Measurements from ENCODE around the gene PLEKHM3.

DNA sequence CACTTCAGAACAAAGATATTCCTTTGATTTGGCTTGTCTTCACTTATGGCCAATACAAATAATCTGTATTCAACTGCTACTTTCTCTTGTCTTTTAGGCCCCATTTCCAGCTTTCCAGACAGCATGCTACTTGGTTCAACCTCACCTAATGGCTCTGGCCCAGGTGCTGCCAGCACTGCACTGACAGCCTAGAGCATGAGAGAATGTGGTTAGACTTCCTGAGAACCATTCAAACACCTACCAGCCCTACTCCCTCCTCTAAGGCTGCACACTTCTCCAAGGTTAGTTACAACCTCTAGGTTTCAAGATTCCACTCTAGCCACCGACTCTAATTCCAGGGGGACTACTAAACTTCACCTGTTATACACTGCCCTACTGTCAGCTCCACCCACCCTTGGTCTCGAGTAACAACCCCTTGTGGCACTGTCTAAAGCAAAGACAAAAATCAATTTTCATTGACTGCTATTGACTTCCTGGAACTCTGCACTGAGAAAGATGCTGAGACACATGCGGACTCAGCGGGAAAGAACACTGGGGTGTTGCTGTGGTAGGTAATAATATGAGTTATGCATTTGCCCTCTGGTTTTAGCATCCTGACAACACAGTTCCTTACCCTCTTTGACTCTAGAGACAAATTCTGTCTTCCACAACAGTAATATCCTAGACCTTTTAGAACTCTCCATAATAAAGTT lies 38.2 kb downstream of the PLEKHM3 start:
- TF ChIP-seq, protein P1, sequence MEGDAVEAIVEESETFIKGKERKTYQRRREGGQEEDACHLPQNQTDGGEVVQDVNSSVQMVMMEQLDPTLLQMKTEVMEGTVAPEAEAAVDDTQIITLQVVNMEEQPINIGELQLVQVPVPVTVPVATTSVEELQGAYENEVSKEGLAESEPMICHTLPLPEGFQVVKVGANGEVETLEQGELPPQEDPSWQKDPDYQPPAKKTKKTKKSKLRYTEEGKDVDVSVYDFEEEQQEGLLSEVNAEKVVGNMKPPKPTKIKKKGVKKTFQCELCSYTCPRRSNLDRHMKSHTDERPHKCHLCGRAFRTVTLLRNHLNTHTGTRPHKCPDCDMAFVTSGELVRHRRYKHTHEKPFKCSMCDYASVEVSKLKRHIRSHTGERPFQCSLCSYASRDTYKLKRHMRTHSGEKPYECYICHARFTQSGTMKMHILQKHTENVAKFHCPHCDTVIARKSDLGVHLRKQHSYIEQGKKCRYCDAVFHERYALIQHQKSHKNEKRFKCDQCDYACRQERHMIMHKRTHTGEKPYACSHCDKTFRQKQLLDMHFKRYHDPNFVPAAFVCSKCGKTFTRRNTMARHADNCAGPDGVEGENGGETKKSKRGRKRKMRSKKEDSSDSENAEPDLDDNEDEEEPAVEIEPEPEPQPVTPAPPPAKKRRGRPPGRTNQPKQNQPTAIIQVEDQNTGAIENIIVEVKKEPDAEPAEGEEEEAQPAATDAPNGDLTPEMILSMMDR (conservative IDR thresholded peaks at IDR 0.05; ENCODE audit: low read length), result no peak
- TF ChIP-seq EZH2phosphoT487 (IDR thresholded peaks at IDR 0.05; ENCODE audit: borderline replicate concordance), result no peak
